Spleen (tissue), 7 donors: ENCODE results near the gene CTDSP2.

Source experiments
- POLR2A ChIP-seq, 3 donors: fragments of 450-650 bp; IDR thresholded peaks; one replicate each; pipeline ENCODE4 v1.5.1; 2017; ENCODE audit warnings: antibody characterized with exemption in 3 of 3, mild to moderate bottlenecking in 1 of 3
- TF ChIP-seq, protein P1 (sequence below), 11 experiments: fragments of 200-600 bp in 7 of 11; fragments of 450-650 bp in 4 of 11; sonication (generic) in 4 of 11; IDR thresholded peaks in 8 of 11; conservative IDR thresholded peaks in 3 of 11; 1 replicate in 7 of 11; 2 replicates in 4 of 11; pipeline versions ENCODE4 v1.4.0 to v1.8.0; 2016 to 2021; ENCODE audit warnings: antibody characterized with exemption in 11 of 11, inconsistent platforms in 4 of 11, mild to moderate bottlenecking in 1 of 11
- donor health status: DM: no; HTN: no; CAD: no; lungs with moderate emphysema.
- donor health status: DM: no; HTN: no; CAD: no.
- donor health status: DM: no; HTN: no; CAD: no.

- no peak for TF ChIP-seq POLR2A (IDR thresholded peaks at IDR 0.05)
- TF ChIP-seq, protein P1, sequence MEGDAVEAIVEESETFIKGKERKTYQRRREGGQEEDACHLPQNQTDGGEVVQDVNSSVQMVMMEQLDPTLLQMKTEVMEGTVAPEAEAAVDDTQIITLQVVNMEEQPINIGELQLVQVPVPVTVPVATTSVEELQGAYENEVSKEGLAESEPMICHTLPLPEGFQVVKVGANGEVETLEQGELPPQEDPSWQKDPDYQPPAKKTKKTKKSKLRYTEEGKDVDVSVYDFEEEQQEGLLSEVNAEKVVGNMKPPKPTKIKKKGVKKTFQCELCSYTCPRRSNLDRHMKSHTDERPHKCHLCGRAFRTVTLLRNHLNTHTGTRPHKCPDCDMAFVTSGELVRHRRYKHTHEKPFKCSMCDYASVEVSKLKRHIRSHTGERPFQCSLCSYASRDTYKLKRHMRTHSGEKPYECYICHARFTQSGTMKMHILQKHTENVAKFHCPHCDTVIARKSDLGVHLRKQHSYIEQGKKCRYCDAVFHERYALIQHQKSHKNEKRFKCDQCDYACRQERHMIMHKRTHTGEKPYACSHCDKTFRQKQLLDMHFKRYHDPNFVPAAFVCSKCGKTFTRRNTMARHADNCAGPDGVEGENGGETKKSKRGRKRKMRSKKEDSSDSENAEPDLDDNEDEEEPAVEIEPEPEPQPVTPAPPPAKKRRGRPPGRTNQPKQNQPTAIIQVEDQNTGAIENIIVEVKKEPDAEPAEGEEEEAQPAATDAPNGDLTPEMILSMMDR (IDR thresholded peaks at IDR 0.05 in 8 of 11, conservative IDR thresholded peaks at IDR 0.05 in 3 of 11) = no peak
These were observed 32.4 kb downstream of the CTDSP2 start for GRCh38 chr12:57813971-57814772.
